KMS-11 (cell line): ENCODE data around the gene CDH3.

Source experiments
- H2AFZ ChIP-seq: fragments of 200-600 bp; sonication (generic); 2 replicates; pipeline ENCODE4 v1.6.1; 2016; ENCODE audit warnings: antibody characterized with exemption, mixed run types, low read depth
- H3K27ac ChIP-seq: fragments of 200-600 bp; sonication (generic); 2 replicates; pipeline ENCODE4 v1.6.1; 2016; ENCODE audit warnings: mild to moderate bottlenecking, mixed run types
- H3K27me3 ChIP-seq: fragments of 200-600 bp; sonication (generic); 2 replicates; pipeline ENCODE4 v1.6.1; 2017; ENCODE audit warnings: mild to moderate bottlenecking, low read depth, mixed run types, moderate library complexity; ENCODE audit not compliant: insufficient read depth
- H3K36me3 ChIP-seq: fragments of 200-600 bp; sonication (generic); 2 replicates; pipeline ENCODE4 v1.6.1; 2017; ENCODE audit warnings: mild to moderate bottlenecking, mixed run types; ENCODE audit not compliant: insufficient read depth
- H3K4me1 ChIP-seq: fragments of 200-600 bp; sonication (generic); 2 replicates; pipeline ENCODE4 v1.6.1; 2016; ENCODE audit warnings: mild to moderate bottlenecking, low read depth, mixed run types; ENCODE audit not compliant: poor library complexity, severe bottlenecking
- H3K4me2 ChIP-seq: fragments of 200-600 bp; sonication (generic); 2 replicates; pipeline ENCODE4 v1.7.0; 2016; ENCODE audit warnings: mild to moderate bottlenecking, mixed run types
- H3K4me3 ChIP-seq: fragments of 200-600 bp; sonication (generic); IDR thresholded peaks from 2 replicates; pipeline ENCODE4 v1.6.1; 2017; ENCODE audit warnings: low read depth, low read length, mixed read lengths; ENCODE audit not compliant: insufficient read depth
- H3K79me2 ChIP-seq: fragments of 200-600 bp; sonication (generic); 2 replicates; pipeline ENCODE4 v1.6.1; 2016; ENCODE audit warnings: low read depth, mixed run types; ENCODE audit not compliant: insufficient read depth
- H3K9ac ChIP-seq: fragments of 200-600 bp; sonication (generic); 2 replicates; pipeline ENCODE4 v1.6.1; 2016; ENCODE audit warnings: mild to moderate bottlenecking, mixed run types
- H4K20me1 ChIP-seq: fragments of 200-600 bp; sonication (generic); 2 replicates; pipeline ENCODE4 v1.6.1; 2016; ENCODE audit warnings: mild to moderate bottlenecking, mixed run types; ENCODE audit not compliant: insufficient read depth
- TF ChIP-seq, protein P1 (sequence below): fragments of 200-600 bp; sonication (generic); conservative IDR thresholded peaks from 2 replicates; pipeline ENCODE4 v1.6.1; 2017; ENCODE audit warnings: low read depth, mild to moderate bottlenecking, antibody characterized with exemption, low read length, moderate library complexity, mixed read lengths

The CDH3 gene

DNA sequence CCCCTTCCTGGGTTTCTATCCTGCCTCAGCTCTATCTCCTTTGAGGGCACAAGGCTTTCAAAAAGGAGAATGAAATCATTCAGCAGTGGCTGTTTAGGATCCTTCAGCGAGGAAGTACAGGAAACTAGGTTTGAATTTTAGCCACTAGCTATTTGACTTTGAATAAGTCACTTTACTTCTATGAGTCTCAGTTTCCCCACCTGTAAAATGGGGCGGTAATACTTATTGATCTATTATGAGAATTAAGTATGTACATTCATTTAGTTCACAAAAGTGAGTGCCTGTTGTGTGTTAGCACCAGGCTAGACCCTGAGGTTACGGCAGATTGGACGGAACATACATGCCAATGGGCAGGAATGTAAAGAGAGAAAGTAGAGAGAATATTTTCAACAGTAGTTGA is 98.6 kb downstream of the CDH3 start:
- Histone ChIP-seq H3K4me2 (no peak overlapping the region), H3K27ac (no peak overlapping the region), H3K36me3 (no peaks in the 10 kb centered on the region), H3K9ac (no peak overlapping the region), H4K20me1 (no peaks in the 10 kb centered on the region), H3K4me3 (no peak overlapping the region), H2AFZ (no peak overlapping the region), H3K4me1 (peaks cover 4% of the 10 kb centered on the region), H3K27me3 (no peaks in the 10 kb centered on the region), H3K79me2 (no peaks in the 10 kb centered on the region)
- TF ChIP-seq, protein P1, sequence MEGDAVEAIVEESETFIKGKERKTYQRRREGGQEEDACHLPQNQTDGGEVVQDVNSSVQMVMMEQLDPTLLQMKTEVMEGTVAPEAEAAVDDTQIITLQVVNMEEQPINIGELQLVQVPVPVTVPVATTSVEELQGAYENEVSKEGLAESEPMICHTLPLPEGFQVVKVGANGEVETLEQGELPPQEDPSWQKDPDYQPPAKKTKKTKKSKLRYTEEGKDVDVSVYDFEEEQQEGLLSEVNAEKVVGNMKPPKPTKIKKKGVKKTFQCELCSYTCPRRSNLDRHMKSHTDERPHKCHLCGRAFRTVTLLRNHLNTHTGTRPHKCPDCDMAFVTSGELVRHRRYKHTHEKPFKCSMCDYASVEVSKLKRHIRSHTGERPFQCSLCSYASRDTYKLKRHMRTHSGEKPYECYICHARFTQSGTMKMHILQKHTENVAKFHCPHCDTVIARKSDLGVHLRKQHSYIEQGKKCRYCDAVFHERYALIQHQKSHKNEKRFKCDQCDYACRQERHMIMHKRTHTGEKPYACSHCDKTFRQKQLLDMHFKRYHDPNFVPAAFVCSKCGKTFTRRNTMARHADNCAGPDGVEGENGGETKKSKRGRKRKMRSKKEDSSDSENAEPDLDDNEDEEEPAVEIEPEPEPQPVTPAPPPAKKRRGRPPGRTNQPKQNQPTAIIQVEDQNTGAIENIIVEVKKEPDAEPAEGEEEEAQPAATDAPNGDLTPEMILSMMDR: no peak

DNA sequence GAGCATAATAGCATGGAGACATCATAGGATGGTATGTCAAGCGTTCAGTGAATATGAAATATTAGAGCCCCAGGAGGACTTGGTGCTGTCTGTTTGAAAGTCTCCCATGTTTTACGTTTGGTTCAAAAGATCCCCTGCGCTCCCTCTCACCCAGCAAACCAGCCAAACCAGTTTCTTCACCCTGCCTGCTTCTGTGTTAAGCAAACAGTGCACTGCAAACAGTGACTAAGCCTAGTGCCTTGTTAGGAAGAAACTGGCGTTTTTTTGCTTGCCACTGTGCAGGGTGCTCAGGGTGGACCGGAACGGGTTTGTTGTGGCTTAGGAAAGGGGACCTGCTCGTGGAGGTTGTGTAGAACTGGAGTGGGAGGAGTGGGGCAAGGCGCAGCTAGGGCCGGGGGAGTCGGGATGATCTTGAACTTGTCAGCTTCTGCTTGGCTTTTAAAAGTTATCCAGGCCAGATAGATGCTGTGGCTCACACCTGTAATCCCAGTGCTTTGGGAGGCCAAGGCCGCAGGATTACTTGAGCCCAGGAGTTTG is 99.7 kb downstream of the CDH3 start:
- H3K4me2 ChIP-seq: no peak overlapping the region
- TF ChIP-seq, protein P1: no peak
- H3K4me3 ChIP-seq: no peak overlapping the region
- H4K20me1 ChIP-seq: no peaks in the 10 kb centered on the region
- no peaks in the 10 kb centered on the region for H3K27me3 ChIP-seq
- no peak overlapping the region for H2AFZ ChIP-seq
- peaks cover 4% of the 10 kb centered on the region for H3K4me1 ChIP-seq
- H3K36me3 ChIP-seq: no peaks in the 10 kb centered on the region
- H3K27ac ChIP-seq: no peak overlapping the region
- H3K9ac ChIP-seq: no peak overlapping the region
- no peaks in the 10 kb centered on the region for H3K79me2 ChIP-seq

DNA sequence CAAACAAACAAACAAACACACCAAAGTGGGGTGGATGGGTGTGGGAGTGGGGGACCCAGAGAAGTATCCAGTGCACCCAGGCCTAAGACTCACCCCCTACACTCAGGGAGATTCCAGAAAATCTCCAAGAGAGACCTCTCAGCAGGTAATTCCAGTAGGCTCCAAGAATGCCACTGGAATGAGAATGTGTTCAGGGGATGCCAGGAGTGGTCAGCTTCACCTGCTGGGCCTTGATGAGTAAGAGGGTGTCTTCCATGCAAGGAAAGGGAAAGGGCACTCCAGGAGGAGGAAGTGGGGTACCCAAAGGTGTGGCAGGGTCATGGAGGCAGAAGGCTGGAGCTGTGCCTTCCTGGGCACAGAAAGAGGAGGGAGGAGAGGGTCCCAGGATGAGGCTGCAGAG is 101.8 kb downstream of the CDH3 start:
- Histone ChIP-seq H3K79me2 (no peaks in the 10 kb centered on the region), H2AFZ (no peak overlapping the region)

DNA sequence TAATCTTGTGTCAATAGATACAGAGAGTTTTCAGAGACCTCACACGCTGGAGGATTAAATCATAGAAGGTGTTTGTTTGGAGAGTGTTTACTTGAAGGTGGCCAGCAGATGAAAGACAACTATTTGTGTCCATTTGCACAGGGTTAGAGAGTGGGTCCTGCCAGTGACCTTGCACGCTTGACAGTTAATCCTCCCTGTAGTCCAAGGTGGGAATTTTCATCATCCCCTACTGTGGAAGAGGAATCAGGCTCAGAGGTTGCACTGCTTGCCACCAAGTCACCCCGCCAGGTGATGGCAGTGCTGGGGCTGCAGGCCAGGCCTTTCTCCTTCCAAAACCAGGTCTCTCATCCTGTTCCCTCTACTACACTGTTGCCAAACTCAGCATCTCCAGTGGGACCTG is 104.3 kb downstream of the CDH3 start:
- Histone ChIP-seq H3K4me1 (peaks cover 32% of the 10 kb centered on the region), H3K79me2 (no peaks in the 10 kb centered on the region), H3K4me3 (no peak overlapping the region), H3K9ac (no peak overlapping the region), H2AFZ (no peak overlapping the region), H3K27ac (no peak overlapping the region), H3K4me2 (no peak overlapping the region), H3K36me3 (no peaks in the 10 kb centered on the region), H4K20me1 (no peaks in the 10 kb centered on the region), H3K27me3 (no peaks in the 10 kb centered on the region)
- TF ChIP-seq, protein P1: no peak

More for the DNA sequence above, 101.8 kb downstream of the CDH3 start:
- Histone ChIP-seq H4K20me1 (no peaks in the 10 kb centered on the region), H3K4me1 (peaks cover 8% of the 10 kb centered on the region), H3K36me3 (no peaks in the 10 kb centered on the region), H3K27me3 (no peaks in the 10 kb centered on the region), H3K4me3 (no peak overlapping the region), H3K27ac (no peak overlapping the region), H3K9ac (no peak overlapping the region), H3K4me2 (no peak overlapping the region)
- TF ChIP-seq, protein P1: no peak
